HS-5 (cell line): ENCODE results near the gene IFITM10.
"Not testable (repeated sequence)": the region's sequence is repeated elsewhere in the genome, so short reads cannot be mapped to it uniquely, and the experiment has no call there.

Experiments
- DNase-seq: peaks from one replicate; pipeline ENCODE4 v3.0.0-alpha.2; 2012; ENCODE audit warnings: low read depth

Gene IFITM10

DNA sequence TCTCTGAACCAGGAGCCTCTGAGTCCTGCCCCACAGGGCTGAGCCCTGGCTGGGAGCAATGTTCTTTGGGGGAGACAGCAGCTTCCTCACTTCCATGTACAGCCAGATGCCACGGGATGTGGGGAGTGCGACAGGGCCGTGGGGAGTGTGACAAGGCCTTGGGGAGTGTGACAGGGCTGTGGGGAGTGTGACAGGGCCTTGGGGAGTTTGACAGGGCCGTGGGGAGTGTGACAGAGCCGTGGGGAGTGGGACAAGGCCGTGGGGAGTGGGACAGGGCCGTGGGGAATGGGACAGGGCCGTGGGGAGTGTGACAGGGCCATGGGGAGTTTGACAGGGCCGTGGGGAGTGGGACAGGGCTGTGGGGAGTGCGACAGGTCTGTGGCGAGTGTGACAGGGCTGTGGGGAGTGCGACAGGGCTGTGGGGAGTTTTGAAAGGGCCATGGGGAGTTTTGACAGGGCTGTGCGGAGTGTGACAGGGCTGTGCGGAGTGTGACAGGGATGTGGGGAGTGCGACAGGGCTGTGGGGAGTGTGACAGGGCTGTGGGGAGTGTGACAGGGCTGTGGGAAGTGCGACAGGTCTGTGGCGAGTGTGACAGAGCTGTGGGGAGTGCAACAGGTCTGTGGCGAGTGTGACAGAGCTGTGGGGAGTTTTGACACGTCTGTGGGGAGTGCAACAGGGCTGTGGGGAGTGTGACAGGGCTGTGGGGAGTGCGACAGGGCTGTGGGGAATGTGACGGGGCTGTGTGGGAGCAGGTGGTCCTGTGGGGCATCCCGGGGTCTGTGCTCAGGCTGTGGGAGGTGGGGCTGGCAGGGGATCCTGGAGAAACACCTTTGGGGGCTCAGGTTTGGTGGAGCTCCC lies 60.0 kb downstream of the IFITM10 start:
- no peak for DNase-seq

- not testable (repeated sequence) for DNase-seq
These were observed 60.9 kb downstream of the IFITM10 start for GRCh38 chr11:1689250-1690166.

- DNase-seq, result not testable (repeated sequence)
These were observed 62.0 kb downstream of the IFITM10 start for GRCh38 chr11:1688336-1688947.

DNA sequence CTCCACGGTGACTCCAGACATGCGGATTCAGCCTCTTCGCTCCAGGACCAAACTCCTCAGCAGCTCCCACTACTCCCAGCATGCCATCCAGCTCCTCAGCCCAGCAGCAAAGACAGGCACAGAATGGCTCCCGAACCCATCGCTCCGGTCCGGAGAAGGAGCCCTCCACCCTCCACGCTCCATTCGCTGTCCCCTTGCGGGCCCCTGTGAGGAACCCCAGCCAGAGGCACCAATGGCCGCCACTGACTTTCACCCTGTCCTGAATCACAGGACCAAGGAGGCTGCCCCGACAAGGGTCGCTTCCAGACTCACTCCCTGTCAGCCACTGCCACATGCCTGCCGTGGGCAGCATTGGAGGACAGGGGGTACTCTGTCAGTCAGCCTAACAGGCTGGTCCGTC lies 64.2 kb downstream of the IFITM10 start:
- not testable (repeated sequence) for DNase-seq

DNA sequence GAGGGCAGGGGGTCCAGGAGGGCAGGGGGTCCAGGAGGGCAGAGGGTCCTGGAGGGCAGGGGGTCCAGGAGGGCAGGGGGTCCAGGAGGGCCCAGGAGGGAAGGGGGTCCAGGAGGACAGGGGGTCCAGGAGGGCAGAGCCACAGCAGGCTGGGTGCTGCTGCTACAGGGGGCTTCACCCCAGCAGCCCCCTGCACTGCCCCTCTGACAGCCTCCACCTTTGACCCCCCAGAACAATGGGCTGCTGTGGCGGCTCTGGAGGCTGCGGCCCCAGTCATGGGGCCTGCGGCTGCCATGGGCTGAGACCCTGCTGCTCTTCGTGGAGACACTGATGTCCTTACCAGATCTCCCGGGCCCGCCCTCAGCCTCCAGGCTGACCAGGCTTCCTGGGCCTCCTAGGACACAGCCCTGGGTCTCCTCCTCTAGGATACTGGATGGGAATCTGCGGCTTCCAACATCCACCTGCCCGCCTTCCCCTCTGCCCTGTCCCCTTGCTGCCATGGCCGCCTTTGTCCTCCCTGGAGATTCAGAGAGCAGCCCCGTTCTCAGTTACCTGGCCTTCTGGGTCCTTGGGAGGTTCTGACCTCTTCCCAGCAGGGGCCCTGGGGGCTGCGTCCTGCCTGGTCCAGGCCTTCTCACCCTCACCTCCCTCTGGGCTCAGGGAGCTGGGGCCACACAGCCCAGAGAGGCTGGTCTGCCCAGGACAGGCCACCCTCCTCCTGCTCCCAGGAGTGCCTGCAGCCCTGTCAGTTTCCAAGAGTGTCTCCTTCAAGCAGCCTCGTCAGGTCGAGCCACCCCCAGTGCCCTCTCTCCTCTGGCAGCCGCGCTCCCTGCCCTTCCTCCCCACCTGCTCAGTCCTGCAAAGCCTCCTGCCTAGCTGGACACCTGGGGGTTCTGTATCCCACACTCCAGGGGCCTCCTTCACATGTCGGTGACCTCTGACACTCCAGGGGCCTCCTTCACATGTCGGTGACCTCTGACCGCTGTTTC lies 65.2 kb downstream of the IFITM10 start:
- DNase-seq, result not testable (repeated sequence)

- not testable (repeated sequence) for DNase-seq
These were observed 66.4 kb downstream of the IFITM10 start for GRCh38 chr11:1683904-1684572.

GRCh38 chr11:1683216-1683615 lies 67.2 kb downstream of the IFITM10 start:
- DNase-seq, result not testable (repeated sequence)
